ENCODE measurements around the gene HSD3B7.
"Not testable (repeated sequence)": the region's sequence is repeated elsewhere in the genome, so short reads cannot be mapped to it uniquely, and the experiment has no call there.

HSD3B7 gene

GRCh38 chr16:30984669-30985400, at the start of gene HSD3B7:
Gene HSD3B7, plus strand, starts transcription at chr16:30985207. Its CDS starts 452 bp downstream, at chr16:30985659.
- peak; percentile 56 for DNase-seq

- DNase-seq = no peak
Observed at GRCh38 chr16:30937692-30938091, 47.3 kb upstream of the HSD3B7 start.

GRCh38 chr16:30939571-30939970, 45.4 kb upstream of the HSD3B7 start:
- not testable (repeated sequence) for DNase-seq

GRCh38 chr16:30941600-30942425, 43.2 kb upstream of the HSD3B7 start:
- DNase-seq = peak; percentile 32

GRCh38 chr16:30942426-30942806, 42.6 kb upstream of the HSD3B7 start:
- DNase-seq = no peak

GRCh38 chr16:30944352-30944751, 40.7 kb upstream of the HSD3B7 start:
- DNase-seq = no peak

GRCh38 chr16:30946671-30947540, 38.1 kb upstream of the HSD3B7 start:
- DNase-seq = no peak

GRCh38 chr16:30947541-30947858, 37.5 kb upstream of the HSD3B7 start:
- DNase-seq = no peak

GRCh38 chr16:30947859-30948666, 36.9 kb upstream of the HSD3B7 start:
- DNase-seq = no peak

- DNase-seq = no peak
Observed at GRCh38 chr16:30948667-30949649, 36.0 kb upstream of the HSD3B7 start, which contains the start of gene ORAI3. Gene ORAI3, plus strand, starts transcription at chr16:30949068. Its CDS starts 222 bp downstream, at chr16:30949290.

GRCh38 chr16:30949650-30950515, 35.1 kb upstream of the HSD3B7 start:
- DNase-seq = no peak

GRCh38 chr16:30950516-30951065, 34.4 kb upstream of the HSD3B7 start:
- no peak for DNase-seq

- no peak for DNase-seq
Observed at GRCh38 chr16:30951193-30951592, 33.8 kb upstream of the HSD3B7 start.

- DNase-seq = no peak
Observed at GRCh38 chr16:30951750-30952149, 33.3 kb upstream of the HSD3B7 start.

GRCh38 chr16:30953111-30953510, 31.9 kb upstream of the HSD3B7 start:
- DNase-seq = no peak

- peak; percentile 85 for DNase-seq
Observed at GRCh38 chr16:30953511-30954124, 31.4 kb upstream of the HSD3B7 start.

- DNase-seq = no peak
Observed at GRCh38 chr16:30954993-30955392, 30.0 kb upstream of the HSD3B7 start.

GRCh38 chr16:30956601-30957455, 28.2 kb upstream of the HSD3B7 start:
- DNase-seq = peak; percentile 47
